COLO668 (cell line): ENCODE data around the gene CNDP1.

Source experiments
- DNase-seq: peaks from one replicate; lab custom pipeline; 2025; ENCODE audit not compliant: unreplicated experiment; lab: John Stamatoyannopoulos, UW

Gene CNDP1

GRCh38 chr18:74577019-74577418 lies 42.7 kb downstream of the CNDP1 start:
- no peak for DNase-seq

DNA sequence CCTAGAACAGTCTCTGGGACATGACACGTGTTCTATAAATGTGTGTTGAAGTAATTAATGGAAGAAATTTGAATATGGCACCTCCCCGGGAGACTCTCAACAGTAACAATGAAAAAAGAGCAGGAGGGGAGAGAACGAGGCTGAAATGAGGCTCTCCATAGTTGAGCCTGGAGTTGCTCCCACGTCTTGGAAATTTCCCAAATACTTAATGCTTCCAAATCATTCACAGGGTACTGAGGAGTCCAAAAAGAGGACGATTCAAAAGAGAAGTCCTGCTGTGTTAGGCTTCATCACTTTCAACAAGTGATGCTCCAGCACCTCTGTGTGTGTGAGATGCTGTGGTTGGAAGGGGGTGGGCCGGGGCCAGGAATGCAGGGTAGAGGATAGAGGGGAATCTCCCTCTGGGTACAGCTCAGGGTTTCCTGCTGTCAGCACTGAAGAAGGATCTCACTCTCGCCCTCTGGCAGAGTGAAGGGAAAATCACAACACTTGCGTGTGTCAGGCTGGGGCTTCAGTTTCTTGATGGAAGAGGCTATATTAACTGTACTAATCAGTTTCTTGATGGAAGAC lies 45.3 kb downstream of the CNDP1 start:
- no peak for DNase-seq

DNA sequence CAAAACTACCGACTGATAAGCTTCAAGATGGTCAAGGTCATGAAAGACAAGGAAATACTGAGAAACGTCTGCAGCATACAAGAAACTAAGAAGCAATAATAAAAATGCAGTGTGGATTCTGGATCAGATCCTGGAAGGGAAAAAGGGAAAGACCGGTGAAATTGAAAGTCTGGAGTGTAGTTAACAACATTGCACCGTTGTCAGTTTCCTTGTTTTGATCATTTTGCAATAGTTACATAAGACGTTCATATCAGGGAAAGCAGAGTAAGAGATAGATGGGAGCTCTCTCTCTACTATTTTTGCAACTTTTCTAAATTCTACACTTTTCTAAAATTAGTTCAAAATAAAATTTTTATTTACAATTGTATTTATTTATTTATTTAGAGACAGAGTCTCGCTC lies 48.3 kb downstream of the CNDP1 start:
- no peak for DNase-seq

DNA sequence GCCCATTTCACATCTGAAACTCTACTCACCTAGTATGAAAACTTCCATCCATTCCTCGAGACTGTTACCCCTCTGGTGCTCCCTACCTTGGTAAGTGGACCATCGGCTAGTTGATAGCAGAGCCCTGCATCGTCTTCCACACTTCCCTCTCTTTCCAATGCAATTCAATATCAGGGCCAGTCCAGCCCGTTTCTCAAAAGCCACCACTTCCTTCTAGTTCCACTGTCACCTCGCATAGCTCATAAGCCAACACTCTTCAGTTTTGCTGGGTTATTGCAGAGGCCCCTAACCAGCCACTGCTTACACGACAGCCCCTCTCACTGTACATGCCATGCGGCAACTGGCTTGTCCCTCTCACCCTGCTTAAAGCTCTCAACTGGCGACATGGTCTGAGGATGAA lies 53.1 kb downstream of the CNDP1 start:
- no peak for DNase-seq

GRCh38 chr18:74589021-74589420 lies 54.7 kb downstream of the CNDP1 start:
- no peak for DNase-seq

- DNase-seq = no peak
Observed at GRCh38 chr18:74589811-74590210, 55.5 kb downstream of the CNDP1 start.

- DNase-seq = no peak
Observed at GRCh38 chr18:74590671-74591070, 56.4 kb downstream of the CNDP1 start.

DNA sequence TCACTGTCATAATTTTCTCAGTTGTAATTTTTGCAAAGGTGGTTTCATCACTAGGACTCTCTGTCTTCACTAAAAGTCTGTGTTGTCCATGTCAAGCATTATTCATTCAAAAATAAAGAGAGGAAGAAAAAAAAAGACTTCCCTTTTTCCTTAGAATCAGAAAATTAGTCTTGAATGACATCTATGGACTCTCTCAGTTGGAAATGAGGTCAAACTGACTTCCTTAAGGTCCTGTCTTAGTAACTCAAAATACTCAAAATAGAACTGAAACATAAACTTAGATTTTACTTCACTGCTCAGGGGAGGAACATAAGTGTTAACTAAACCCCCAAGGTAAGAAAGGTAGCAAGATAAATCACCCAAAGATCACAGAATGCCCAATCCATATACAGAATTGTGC lies 61.1 kb downstream of the CNDP1 start:
- no peak for DNase-seq

GRCh38 chr18:74597034-74597661 lies 62.8 kb downstream of the CNDP1 start:
- peak; percentile 85 for DNase-seq

GRCh38 chr18:74597662-74598349 lies 63.5 kb downstream of the CNDP1 start, which contains the start of gene ZNF407:
TSS of gene ZNF407 (plus strand) at chr18:74597870. CDS start at chr18:74631020, 33,150 bp downstream.
- peak; percentile 92 for DNase-seq

GRCh38 chr18:74598350-74599001 lies 64.2 kb downstream of the CNDP1 start:
- DNase-seq = peak; percentile 80

DNA sequence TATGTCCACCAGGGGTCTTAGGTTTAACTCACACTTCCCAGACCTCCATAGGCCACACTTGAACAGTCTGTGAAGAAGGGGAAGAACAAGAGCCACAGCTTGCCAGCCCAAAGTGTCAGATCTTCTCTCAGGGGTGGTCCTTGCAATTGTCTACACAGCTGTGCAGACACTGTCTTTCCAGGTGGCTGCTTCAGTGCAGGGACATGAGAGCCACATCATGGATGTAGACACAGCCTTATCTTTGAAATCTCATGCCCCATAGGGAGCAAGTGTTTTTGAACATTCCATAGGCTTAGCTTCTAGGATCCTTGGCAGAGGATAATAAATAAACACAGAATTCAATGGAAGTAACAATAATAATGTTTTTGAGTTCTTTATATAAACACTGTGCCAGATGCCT lies 70.1 kb downstream of the CNDP1 start:
- DNase-seq = no peak

DNA sequence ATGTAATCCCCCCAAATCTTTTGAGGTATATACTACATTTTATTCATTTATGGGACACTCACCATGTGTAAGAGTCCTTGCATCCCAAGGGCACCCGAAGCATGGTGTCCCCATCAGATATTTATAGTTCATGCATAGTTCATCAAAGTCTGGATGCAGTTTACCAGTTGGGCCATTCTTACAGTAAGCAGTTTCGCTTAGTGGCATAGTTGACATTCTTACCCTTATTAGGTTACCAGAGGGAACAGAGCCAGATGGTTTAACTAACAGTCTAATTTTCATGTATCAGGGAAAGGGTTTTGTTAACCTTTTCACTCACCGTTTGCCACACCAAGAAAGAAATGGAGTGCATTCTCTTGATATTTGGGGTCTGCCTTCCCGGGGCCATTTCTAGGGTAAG lies 70.5 kb downstream of the CNDP1 start:
- no peak for DNase-seq

DNA sequence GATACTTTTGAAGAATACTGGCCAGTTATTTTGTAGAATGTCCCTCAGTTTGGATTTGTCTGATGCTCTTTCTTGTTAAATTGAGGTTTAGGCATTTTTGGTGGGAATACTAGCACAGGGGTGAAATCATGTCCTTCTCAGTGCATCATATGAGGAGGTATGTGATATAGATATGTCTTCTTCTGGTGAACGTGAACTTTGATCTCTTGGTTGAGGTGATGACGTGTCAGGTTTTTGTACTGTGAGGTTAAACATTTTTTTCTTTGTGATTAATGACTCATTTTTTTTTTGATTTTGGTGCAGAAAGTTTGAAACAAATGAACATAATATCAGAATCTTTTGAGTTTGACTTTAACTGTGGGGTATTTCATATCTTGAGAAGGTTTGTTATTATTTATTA lies 74.4 kb downstream of the CNDP1 start:
- no peak for DNase-seq

- DNase-seq = no peak
Observed at GRCh38 chr18:74609535-74609934, 75.2 kb downstream of the CNDP1 start.

DNA sequence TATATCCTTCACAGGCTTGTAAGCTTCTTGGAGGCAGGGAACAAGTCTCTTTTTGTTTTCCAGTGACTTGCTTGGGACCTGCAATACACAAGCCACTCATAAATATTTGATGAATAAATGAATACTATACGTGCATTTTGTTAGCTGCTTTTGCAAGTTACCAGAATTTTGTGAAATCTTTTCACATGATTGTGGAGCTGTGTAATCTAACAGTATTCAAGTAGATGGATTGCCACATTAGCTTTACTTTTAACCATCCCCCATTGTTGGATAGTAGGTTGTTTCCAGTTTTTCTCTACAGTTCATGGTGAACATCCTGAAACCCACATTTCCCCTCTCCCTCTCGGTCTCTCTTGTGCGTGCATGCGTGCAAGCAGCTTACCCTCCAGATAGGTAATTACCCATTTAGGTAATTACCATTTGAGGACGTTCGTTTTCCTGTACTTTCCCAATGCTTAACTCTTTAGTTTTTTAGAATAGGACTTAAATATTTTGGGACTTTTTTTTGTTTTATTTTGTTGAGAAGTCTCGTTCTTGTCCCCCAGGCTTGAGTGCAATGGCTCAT lies 75.8 kb downstream of the CNDP1 start:
- no peak for DNase-seq

GRCh38 chr18:74610860-74611259 lies 76.6 kb downstream of the CNDP1 start:
- DNase-seq = no peak

DNA sequence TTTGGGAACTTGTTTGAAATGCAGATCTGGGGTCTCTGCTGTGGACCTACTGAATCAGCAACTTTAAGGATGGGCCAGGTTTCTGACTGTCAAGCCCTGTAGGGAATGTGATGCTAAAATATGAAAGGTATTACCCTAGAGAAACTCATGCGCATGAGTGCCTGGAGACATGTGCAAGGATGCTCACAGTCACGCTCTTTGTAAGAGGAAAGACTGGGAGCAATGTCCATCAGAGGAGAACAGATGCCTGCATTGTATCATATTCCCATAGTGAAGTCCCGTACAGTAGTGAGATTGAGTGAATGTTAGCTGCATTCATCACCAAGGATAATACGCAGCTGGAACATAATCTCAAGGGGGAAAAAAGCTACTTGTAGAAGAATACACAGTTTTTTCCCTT lies 77.5 kb downstream of the CNDP1 start:
- no peak for DNase-seq

GRCh38 chr18:74613381-74613780 lies 79.1 kb downstream of the CNDP1 start:
- DNase-seq = no peak

DNA sequence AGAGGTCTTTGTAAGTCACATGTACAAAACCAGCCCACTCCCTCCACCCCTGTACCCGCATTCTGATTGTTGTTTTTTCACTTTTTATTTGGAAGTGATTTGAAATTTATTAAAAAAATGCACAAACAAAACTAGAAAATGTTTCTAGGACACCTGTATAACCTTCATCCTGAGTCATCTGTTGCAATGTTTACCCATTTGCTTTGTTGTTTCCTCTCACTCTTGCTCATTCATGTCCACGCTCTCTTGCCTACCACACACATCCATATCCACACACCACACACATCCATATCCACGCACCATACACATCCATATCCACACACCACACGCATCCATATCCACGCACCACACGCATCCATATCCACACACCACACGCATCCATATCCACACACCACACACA lies 82.2 kb downstream of the CNDP1 start:
- no peak for DNase-seq

DNA sequence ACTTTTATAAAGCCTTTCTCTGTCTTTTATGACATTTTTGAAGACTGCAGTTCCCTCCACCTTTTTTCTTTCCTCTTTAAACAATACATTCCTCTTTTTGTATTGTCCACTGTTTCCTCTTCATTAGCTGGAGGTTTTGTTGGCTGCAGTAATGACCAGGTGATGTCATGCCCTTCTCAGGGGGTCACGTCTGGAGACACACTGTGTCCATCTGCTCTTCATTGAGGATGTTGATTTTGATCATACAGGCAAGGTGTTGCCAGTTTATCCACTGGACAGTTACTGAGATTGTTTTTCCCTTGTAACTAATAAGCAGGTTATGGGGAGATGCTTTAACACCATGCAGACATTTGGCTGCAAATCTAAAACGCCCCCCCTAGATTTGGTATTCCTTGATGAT lies 83.2 kb downstream of the CNDP1 start:
- no peak for DNase-seq

GRCh38 chr18:74622072-74622471 lies 87.8 kb downstream of the CNDP1 start:
- no peak for DNase-seq
